OCI-LY1 (cell line): Measurements from ENCODE around the gene MICAL2.

Experiments used
- CTCF ChIP-seq: fragments of 200-600 bp; sonication (generic), shearing (Covaris generic); IDR thresholded peaks from 2 replicates; pipeline ENCODE4 v1.5.1; 2017; ENCODE audit warnings: mild to moderate bottlenecking, antibody characterized with exemption, low read length, moderate library complexity, mixed read lengths
- EZH2 ChIP-seq: fragments of 200-600 bp; sonication (generic), shearing (Covaris generic); IDR thresholded peaks from 2 replicates; pipeline ENCODE4 v1.8.0; 2017; ENCODE audit warnings: borderline replicate concordance, mixed run types, mild to moderate bottlenecking, antibody characterized with exemption, low read length, moderate library complexity, mixed read lengths

GRCh38 chr11:12071574-12071973, 38.8 kb upstream of the MICAL2 start:
- TF ChIP-seq CTCF (no peak), EZH2 (no peak)
